ENCODE results near the gene SH3RF3. TPM values are rescaled to one million over a fixed set of nuclear protein-coding genes. Genes with fewer than 3 reads are reported as not detected.

SH3RF3 gene
- total RNA-seq = 10 to 100 TPM in 1 of 6 donors, 1 to 10 TPM in 5; 4.1 to 21.0 (median 8.0) TPM

DNA sequence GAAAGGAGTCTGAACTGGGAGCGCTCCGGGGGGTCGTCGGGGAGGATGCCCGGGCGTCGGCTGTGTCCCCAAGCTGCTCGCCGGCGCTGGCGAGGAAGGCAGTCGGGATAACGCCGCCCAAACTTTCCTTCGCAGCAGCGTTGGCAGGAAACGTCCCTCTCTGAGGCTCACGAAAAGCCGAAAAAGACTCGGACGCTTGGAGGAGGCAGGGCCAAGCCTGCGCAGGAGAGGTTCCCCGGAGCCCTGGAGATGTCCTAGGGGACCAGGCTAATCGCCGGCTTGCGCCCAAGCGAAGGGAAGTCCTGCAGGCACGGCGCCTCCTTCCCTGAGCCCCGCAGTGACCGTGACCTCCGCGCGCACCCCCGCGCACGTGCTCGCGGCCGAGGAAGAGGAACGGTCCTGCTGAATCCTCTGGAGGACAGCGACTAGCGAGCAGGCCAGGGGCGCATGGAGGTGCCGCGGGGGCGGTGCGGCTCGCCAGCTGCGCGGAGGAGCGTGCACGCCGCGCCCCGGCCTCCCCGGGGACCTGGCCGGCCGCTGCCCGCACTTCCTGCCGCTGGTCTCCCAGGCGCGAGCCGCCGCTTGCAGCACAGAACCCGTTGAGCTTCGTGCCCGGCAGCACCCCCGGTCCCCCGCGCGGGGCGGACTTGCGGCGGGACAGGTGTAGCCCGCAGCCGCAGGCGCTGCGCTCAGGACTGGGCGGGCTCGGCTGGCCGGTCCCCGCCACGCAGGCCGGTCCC lies at the start of gene SH3RF3:
TSS of gene SH3RF3 (plus strand) at position 590 of the 740 bp plus-strand sequence.
- H3K4me1 ChIP-seq = peaks cover 12 to 43% (median 15%) of the 10 kb centered on the region in 4 donors

DNA sequence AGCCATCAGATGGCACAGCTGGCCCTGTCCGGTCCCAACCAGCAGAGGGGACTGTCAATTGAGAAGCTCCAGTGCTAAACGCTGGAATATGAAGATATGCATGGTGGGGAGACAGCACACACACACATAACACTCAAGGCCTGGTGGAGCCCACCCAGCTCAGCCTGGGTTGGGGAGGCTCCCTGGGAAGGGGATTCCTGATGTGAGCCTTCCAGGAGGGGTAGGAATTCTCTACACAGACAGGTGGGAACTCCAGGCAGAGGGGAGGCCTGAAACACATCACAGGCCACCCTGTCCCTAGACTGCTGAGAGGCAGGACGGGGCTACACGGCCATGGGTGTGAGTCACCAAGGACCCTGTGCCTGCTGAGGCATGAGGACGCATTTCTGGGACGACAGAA lies 49.4 kb upstream of the SH3RF3 start:
- Histone ChIP-seq H3K4me3 (no peak overlapping the region), H3K4me1 (no peaks in the 10 kb centered on the region), H3K9me3 (no peaks in the 10 kb centered on the region), H3K36me3 (no peaks in the 10 kb centered on the region), H3K27ac (no peak overlapping the region), H3K27me3 (no peaks in the 10 kb centered on the region)
- 78 to 91% methylated on average over 6 of the region's 6 CpGs for WGBS, 2 donors
- TF ChIP-seq POLR2A (IDR thresholded peaks at IDR 0.05) (no peak), CTCF (IDR thresholded peaks at IDR 0.05) (no peak), EP300 (IDR thresholded peaks at IDR 0.05) (no peak), POLR2AphosphoS5 (IDR thresholded peaks at IDR 0.05) (no peak)
- ATAC-seq (ENCODE audit: low FRiP score in 2 of 2) (peak in 1 of 2 donors; percentile 19), DNase-seq (no peak)

More for the DNA sequence above, at the start of gene SH3RF3:
- Histone ChIP-seq H3K27ac (peak within 1 kb of the TSS; percentile 85 to 90 (median 86)), H3K27me3 (peaks cover 0 to 10% (median 4%) of the 10 kb centered on the region in 4 donors), H3K36me3 (no peaks in the 10 kb centered on the region), H3K9me3 (no peaks in the 10 kb centered on the region), H3K4me3 (peak within 1 kb of the TSS; percentile 59 to 75 (median 67))
- DNase-seq (peak; percentile 45 to 91), ATAC-seq (ENCODE audit: low FRiP score in 2 of 2) (peak; percentile 28 to 34)
- no peak for TF ChIP-seq POLR2A (IDR thresholded peaks at IDR 0.05)
- TF ChIP-seq CTCF (IDR thresholded peaks at IDR 0.05) = peak in 1 of 6 experiments; percentile 27
- peak; percentile 23 to 33 for TF ChIP-seq POLR2AphosphoS5 (IDR thresholded peaks at IDR 0.05)
- no peak for TF ChIP-seq EP300 (IDR thresholded peaks at IDR 0.05)
- WGBS, 2 donors = 0 to 1% methylated on average over 14 to 23 of the region's 85 CpGs

DNA sequence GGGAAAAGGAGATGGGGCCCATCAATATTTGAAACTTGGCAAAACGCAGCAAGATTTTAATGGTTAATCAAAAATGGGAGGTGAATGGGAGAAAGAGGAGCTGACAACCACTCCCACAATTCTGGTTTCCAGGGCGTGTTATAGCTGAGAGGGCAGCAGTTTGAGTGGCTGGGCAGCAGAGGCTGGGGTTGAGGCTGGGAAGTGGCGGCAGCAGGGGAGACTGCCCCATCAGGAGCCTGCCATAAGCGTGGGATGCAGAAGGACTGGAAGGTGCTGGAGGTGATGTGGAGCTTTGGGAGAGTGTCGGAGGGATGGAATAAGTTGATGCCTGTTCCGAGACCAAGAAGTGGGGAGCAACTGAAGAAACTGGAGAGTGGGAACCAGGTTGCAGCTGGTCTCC lies 48.9 kb upstream of the SH3RF3 start:
- no peaks in the 10 kb centered on the region for H3K36me3 ChIP-seq
- H3K4me3 ChIP-seq = no peak overlapping the region
- no peaks in the 10 kb centered on the region for H3K27me3 ChIP-seq
- no peaks in the 10 kb centered on the region for H3K4me1 ChIP-seq
- H3K27ac ChIP-seq = no peak overlapping the region
- ATAC-seq (ENCODE audit: low FRiP score in 2 of 2) (no peak), DNase-seq (no peak)
- TF ChIP-seq POLR2A (IDR thresholded peaks at IDR 0.05) (no peak), CTCF (IDR thresholded peaks at IDR 0.05) (no peak), EP300 (IDR thresholded peaks at IDR 0.05) (no peak), POLR2AphosphoS5 (IDR thresholded peaks at IDR 0.05) (no peak)
- WGBS, 2 donors = 79 to 84% methylated on average over 6 of the region's 6 CpGs
- H3K9me3 ChIP-seq = no peaks in the 10 kb centered on the region

DNA sequence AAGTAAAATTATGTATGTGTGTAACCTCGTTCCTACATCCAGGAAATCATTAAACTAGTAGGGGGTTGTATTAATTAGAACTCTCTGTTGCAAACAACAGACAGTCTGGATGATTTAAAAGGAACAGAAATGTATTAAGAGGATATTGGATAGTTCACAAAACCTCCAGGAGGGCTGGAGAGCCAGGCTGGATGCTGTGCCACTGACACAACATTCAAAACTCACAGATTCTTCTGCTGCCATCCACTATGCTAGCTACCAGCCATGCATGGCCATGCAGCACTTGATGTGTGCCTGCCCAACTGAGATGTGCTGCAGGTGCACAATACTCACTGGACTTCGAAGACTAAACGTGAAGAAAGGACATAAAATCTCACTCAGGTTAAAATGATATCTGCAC lies 48.2 kb upstream of the SH3RF3 start:
- Histone ChIP-seq H3K27ac (no peak overlapping the region), H3K27me3 (no peaks in the 10 kb centered on the region), H3K4me3 (no peak overlapping the region), H3K9me3 (no peaks in the 10 kb centered on the region), H3K4me1 (no peaks in the 10 kb centered on the region), H3K36me3 (no peaks in the 10 kb centered on the region)
- DNase-seq = no peak
- WGBS, 2 donors = 71 to 74% methylated on average over 3 of the region's 3 CpGs
- TF ChIP-seq CTCF (IDR thresholded peaks at IDR 0.05) (no peak), POLR2A (IDR thresholded peaks at IDR 0.05) (no peak), EP300 (IDR thresholded peaks at IDR 0.05) (no peak), POLR2AphosphoS5 (IDR thresholded peaks at IDR 0.05) (no peak)
- ATAC-seq (ENCODE audit: low FRiP score in 2 of 2) = no peak

- DNase-seq (no peak), ATAC-seq (ENCODE audit: low FRiP score in 2 of 2) (no peak)
- Histone ChIP-seq H3K9me3 (no peaks in the 10 kb centered on the region), H3K27ac (no peak overlapping the region), H3K4me1 (no peaks in the 10 kb centered on the region), H3K4me3 (no peak overlapping the region), H3K36me3 (no peaks in the 10 kb centered on the region), H3K27me3 (no peaks in the 10 kb centered on the region)
- TF ChIP-seq EP300 (IDR thresholded peaks at IDR 0.05) (no peak), CTCF (IDR thresholded peaks at IDR 0.05) (no peak), POLR2A (IDR thresholded peaks at IDR 0.05) (no peak), POLR2AphosphoS5 (IDR thresholded peaks at IDR 0.05) (no peak)
- WGBS, 2 donors = 60 to 86% methylated on average over 2 to 8 of the region's 8 CpGs
Observed at GRCh38 chr2:109081374-109081773, 47.6 kb upstream of the SH3RF3 start.

All from upper lobe of left lung (tissue), 6 donors.